Stimulated activated CD8-positive, alpha-beta memory T cell treated with anti-CD3 and anti-CD28 coated beads, Interleukin-15, amount 100 ng/mL, for 4 hours (primary cell): Measurements from ENCODE around the gene MAGI3.
"Not testable (repeated sequence)": the region's sequence is repeated elsewhere in the genome, so short reads cannot be mapped to it uniquely, and the experiment has no call there.

Source experiments
- DNase-seq, 2 donors: peaks; one replicate each; pipeline ENCODE4 v3.0.0-alpha.2; 2020; ENCODE audit warnings: low read depth in 2 of 2

The MAGI3 gene

GRCh38 chr1:113399062-113399583 lies 8.8 kb downstream of the MAGI3 start:
- DNase-seq: no peak

GRCh38 chr1:113401067-113401466 lies 10.8 kb downstream of the MAGI3 start:
- DNase-seq: no peak

GRCh38 chr1:113401728-113402127 lies 11.4 kb downstream of the MAGI3 start:
- DNase-seq: no peak

GRCh38 chr1:113403065-113403464 lies 12.8 kb downstream of the MAGI3 start:
- DNase-seq: no peak

- DNase-seq: no peak
These were observed 15.3 kb downstream of the MAGI3 start for GRCh38 chr1:113405573-113405972.

- not testable (repeated sequence) for DNase-seq
These were observed 15.8 kb downstream of the MAGI3 start for GRCh38 chr1:113406149-113406548.

GRCh38 chr1:113409363-113409762 lies 19.0 kb downstream of the MAGI3 start:
- no peak for DNase-seq

- not testable (repeated sequence) for DNase-seq
These were observed 21.7 kb downstream of the MAGI3 start for GRCh38 chr1:113412020-113412419.

GRCh38 chr1:113415310-113416070 lies 25.2 kb downstream of the MAGI3 start:
- no peak for DNase-seq

- not testable (repeated sequence) for DNase-seq
These were observed 25.8 kb downstream of the MAGI3 start for GRCh38 chr1:113416071-113416470.

- DNase-seq: no peak
These were observed 26.2 kb downstream of the MAGI3 start for GRCh38 chr1:113416496-113416895.

GRCh38 chr1:113422315-113423068 lies 32.2 kb downstream of the MAGI3 start:
- DNase-seq: no peak

GRCh38 chr1:113423826-113424225 lies 33.5 kb downstream of the MAGI3 start:
- DNase-seq: no peak

GRCh38 chr1:113429461-113430153 lies 39.3 kb downstream of the MAGI3 start:
- no peak for DNase-seq

- no peak for DNase-seq
These were observed 42.9 kb downstream of the MAGI3 start for GRCh38 chr1:113433184-113433583.

- no peak for DNase-seq
These were observed 44.0 kb downstream of the MAGI3 start for GRCh38 chr1:113434081-113434873.

GRCh38 chr1:113434874-113435175 lies 44.5 kb downstream of the MAGI3 start:
- DNase-seq: no peak

GRCh38 chr1:113437554-113438341 lies 47.4 kb downstream of the MAGI3 start:
- no peak for DNase-seq

- DNase-seq: no peak
These were observed 48.4 kb downstream of the MAGI3 start for GRCh38 chr1:113438505-113439276.

GRCh38 chr1:113439277-113439670 lies 49.0 kb downstream of the MAGI3 start:
- DNase-seq: no peak
